ENCODE data around the gene SPATC1L.

DNA sequence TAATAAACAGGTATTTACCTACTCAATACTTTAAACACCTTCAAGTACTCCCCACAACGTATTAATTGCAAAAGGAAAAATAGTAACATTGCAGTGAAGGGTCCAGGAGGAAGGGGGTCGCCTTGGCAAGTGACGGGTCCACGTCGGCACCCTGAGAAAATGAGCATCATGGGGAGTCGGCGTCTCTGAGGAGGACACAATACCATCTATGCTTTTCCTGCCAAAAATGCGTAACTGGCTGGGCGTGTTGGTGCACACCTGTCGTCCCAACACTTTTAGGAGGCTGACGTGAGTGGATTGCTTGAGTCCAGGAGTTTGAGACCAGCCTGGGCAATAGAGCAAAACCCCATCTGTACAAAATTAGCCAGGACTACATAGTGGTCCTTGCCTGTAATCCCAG is 36.2 kb downstream of the SPATC1L start:
- TF ChIP-seq ZNF274 (IDR thresholded peaks at IDR 0.05; ENCODE audit: low read length), result no peak
- TF ChIP-seq ZNF274 (tag by site-specific recombination; IDR thresholded peaks at IDR 0.05; ENCODE audit: borderline replicate concordance), result no peak
- TF ChIP-seq ZBTB7A (tag by site-specific recombination; IDR thresholded peaks at IDR 0.05; ENCODE audit: low read depth), result no peak

Data from HEK293 (cell line).